ENCODE data around the gene LDLRAP1.

GRCh38 chr1:25560001-25560400 lies 16.6 kb downstream of the LDLRAP1 start:
- no peak for TF ChIP-seq TAF1 (IDR thresholded peaks at IDR 0.05; ENCODE audit: borderline replicate concordance, low read depth, low read length)
- no peak for TF ChIP-seq POLR2A (IDR thresholded peaks at IDR 0.05; ENCODE audit: low read depth, low read length)
- TF ChIP-seq POLR2AphosphoS5 (IDR thresholded peaks at IDR 0.05; ENCODE audit: low read depth, low read length), result no peak

All from GM12892 (cell line).